GM21390 (cell line): ENCODE data around the gene ZBTB9.

Experiments
- ATAC-seq: cut with Tn5 transposase; IDR thresholded peaks from one replicate; pipeline ENCODE4 v1.9.1; 2021; ENCODE audit not compliant: unreplicated experiment

The ZBTB9 gene, protein sequence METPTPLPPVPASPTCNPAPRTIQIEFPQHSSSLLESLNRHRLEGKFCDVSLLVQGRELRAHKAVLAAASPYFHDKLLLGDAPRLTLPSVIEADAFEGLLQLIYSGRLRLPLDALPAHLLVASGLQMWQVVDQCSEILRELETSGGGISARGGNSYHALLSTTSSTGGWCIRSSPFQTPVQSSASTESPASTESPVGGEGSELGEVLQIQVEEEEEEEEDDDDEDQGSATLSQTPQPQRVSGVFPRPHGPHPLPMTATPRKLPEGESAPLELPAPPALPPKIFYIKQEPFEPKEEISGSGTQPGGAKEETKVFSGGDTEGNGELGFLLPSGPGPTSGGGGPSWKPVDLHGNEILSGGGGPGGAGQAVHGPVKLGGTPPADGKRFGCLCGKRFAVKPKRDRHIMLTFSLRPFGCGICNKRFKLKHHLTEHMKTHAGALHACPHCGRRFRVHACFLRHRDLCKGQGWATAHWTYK

DNA sequence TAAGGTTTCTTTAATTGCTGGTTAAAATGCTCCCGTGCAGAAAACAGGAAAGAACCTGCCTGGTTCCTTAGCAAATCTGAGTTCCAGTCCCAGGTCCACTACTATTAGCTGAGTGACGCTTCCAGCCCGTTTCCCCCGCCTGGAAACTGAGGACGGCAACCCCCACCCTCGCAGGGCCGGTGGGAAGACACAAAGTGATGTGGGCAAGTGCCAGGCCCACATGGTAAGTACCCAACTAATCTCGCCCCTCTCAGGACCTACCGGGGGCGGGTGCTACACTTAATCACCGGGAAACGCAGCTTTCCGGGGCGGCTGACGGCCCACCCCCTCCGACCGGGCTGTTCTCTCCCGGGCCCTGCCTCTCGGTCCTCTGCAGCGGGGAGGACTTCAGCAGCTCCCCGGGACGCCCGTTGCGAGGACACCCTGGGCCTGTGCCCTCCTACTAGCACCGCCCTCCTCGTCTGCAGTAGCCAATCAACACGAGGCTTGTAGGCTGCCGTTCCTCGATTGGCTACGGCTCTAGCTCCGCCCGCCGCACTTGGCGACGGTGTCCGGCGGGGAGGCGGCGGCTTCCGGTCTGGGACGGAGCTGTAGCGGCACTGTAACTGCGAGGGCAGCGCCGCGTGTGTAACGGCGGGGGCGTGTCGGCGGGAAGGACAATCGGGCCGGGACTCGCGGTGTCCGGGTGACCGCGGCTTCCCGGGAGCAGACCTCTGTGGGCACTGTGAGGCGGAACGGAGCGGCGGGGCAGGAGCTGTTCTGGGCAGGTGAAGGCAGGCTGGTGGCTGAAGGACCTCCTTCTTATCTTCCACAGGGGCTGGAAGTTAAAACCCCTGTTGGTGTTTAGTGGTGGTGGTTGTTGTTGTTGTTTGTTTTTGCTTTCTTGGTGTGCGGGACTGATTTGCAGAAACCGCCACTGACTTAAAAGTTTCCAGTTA lies at the start of gene ZBTB9:
Gene ZBTB9, plus strand, starts transcription at position 568 of the 938 bp plus-strand sequence. CDS start 525 bp downstream, outside the sequence.
- peak; percentile 96 for ATAC-seq

DNA sequence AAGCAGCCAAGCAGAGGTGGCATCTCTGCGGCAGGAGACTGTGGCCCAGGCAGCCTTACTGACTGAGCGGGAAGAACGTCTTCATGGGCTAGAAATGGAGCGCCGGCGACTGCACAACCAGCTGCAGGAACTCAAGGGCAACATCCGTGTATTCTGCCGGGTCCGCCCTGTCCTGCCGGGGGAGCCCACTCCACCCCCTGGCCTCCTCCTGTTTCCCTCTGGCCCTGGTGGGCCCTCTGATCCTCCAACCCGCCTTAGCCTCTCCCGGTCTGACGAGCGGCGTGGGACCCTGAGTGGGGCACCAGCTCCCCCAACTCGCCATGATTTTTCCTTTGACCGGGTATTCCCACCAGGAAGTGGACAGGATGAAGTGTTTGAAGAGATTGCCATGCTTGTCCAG lies 49.5 kb upstream of the ZBTB9 start:
- no peak for ATAC-seq

DNA sequence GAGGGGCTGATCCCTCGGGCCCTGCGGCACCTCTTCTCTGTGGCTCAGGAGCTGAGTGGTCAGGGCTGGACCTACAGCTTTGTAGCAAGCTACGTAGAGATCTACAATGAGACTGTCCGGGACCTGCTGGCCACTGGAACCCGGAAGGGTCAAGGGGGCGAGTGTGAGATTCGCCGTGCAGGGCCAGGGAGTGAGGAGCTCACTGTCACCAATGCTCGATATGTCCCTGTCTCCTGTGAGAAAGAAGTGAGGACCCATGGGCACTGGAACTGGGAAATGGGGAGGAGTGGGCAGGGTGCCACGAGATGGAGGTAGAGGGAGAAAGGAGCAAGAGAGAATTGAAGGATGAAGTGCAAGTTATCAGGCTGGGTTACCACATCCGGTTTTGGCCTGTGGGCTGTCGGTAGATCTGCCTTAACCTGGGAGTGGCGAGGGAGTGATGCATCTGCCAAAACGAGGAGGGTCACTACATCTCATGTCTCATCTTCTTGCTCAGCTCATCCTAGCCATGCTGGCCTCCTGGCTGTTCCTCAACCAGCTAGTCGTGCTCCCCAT lies 48.9 kb upstream of the ZBTB9 start:
- ATAC-seq = no peak

DNA sequence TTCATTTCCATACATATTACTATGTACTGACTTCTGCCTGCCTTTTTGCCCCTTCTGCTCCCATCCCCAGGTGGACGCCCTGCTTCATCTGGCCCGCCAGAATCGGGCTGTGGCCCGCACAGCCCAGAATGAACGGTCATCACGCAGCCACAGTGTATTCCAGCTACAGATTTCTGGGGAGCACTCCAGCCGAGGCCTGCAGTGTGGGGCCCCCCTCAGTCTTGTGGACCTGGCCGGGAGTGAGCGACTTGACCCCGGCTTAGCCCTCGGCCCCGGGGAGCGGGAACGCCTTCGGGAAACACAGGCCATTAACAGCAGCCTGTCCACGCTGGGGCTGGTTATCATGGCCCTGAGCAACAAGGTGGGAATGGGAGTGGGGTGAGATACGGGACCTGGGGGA lies 48.2 kb upstream of the ZBTB9 start:
- no peak for ATAC-seq

DNA sequence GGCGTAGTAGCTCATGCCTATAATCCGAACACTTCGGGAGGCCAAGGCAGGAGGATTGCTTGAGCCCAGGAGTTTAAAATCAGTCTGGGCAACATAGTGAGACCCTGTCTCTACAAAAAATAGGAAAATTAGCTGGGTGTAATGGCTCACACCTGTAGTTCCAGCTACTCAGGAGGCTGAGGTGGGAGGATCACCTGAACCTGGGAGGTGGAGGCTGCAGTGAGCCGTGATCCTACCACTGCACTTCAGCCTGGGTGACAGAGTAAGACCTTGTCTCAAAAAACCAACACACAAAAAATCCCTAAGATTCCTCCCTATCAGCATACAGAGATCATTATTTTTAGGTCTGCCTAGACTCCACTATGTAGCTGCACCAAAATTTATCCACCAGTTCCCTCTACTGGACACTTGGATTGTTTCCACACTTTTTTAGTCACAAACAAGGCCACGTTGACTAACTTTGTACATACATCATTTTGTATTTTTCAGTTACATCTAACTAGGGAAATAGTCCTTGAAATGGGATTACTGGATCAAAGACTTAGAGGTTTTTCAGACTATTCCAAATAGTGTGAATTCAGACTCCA lies 47.2 kb upstream of the ZBTB9 start:
- no peak for ATAC-seq

DNA sequence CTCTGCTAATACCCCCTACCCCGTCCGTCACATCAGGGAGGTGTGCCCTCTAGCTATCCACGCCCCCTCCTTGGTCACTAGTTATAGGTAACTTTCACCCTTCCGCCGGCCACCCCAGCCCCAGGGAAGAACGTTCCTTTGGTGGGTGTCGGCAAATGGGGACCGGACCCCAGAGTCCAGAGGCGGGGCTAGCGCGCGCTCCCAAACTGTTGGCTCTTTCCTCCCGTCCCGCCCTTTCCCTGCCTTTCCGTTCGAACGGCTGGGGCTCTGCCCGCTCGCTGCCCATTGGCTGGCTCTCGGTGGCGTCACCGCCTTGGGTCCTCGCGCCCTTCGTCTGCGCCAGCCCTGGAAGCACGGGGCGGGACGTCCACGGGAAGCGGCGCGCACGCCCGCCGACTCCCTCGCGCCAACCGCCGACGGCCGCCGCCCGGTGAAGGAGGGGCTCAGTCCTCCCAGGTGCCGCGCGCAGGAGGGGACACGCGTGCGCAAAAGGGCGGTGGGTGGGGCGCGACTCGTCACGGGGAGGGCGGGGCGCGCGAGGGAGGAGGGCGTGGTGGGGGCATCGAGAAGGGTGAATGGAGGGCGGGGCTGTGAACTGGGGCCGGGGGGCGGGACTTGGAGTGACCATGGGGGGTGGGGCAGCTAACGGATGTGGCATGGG lies 44.2 kb upstream of the ZBTB9 start:
- peak; percentile 75 for ATAC-seq

DNA sequence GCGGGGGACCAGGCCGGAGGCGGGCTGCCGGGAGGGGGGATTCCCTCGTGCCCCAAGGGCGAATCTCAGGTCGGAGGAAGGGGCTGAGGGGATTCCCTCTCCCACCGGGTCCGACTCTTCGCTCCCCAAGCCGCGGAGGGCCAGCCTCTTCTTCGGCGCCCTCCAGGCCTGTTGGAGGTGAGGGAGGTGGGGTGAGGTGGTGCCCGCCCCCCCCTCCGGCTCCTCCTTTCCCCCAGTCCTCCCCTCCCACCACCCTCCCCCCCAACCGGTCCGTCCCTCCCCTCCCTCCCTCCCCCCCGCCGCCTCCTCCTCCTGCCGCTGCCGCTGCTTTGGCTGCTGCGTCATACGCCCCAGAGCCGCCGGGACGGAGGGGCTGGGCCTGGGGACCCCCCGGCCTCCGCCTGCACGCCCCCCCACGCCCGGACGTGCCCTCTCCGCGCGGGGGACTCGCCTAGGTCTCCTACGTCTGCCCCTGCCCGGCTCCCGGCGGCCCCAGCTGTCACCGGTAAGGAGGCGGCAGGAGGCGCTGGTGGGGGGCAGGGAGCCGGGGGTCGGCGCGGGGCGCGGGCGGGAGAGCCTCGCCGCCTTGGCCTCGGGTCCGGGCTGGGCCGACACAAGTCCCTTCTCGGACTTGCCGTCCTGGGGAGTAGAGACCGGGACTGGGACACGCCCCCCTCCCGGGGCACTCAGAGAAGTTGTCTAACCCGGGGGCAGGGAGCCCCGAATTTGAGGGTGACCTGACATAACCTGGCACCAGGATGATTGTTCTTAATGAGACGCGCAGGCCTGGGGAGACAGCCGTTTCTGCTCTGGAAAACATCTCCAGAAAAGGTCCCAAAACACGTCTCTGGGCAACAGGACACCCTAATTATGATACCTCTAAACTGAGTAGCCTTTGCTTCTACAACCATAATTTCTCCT lies 43.4 kb upstream of the ZBTB9 start, which contains the start of gene PHF1:
Gene PHF1, plus strand, starts transcription at position 304 of the 921 bp plus-strand sequence. CDS start 1,250 bp downstream, outside the sequence.
- ATAC-seq = peak; percentile 26

DNA sequence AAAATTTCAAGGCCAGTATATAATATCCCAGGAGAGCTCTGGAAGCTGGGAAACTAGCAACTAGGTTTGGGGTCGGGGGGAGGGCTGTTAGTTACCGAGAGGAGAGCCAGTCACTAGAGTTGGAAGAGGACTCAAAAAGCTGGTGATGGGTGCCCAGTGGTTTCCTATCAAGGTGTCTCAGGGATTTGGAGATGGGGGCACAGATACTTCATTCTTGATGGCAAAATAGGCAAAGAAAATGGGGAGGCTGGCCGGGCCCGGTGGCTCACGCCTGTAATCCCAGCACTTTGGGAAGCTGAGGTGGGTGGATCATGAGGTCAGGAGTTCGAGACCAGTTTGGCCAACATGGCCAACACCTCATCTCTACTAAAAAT lies 42.8 kb upstream of the ZBTB9 start:
- ATAC-seq = no peak

DNA sequence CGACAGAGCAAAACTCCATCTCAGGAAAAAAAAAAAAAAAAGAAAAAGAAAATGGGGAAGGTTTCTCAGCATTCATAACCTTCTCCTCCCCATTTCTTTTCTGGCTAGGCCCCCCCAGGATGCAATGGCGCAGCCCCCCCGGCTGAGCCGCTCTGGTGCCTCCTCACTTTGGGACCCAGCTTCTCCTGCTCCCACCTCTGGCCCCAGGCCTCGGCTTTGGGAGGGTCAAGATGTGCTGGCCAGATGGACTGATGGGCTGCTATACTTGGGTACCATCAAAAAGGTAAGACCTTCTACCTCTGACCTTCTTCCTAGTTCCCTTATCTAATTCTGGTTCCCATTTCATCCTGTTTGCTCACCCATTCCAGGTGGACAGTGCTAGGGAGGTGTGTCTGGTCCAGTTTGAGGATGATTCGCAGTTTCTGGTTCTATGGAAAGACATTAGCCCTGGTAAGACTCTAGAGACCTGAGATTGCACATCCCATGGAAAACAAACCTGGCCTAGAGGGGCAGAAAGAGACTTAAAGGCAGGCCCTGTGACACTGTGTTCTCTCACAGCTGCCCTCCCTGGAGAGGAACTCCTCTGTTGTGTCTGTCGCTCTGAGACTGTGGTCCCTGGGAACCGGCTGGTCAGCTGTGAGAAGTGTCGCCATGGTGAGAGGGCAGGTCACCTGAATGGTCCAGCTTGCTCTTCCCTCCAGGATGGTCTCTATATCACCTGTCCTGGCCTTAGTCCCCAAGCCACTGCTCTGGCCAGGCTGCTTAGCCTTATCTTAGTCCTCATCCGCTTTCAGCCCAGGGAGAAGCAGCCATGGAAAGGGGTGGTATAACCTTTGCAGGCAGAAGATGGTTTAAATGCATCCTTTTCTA lies 42.0 kb upstream of the ZBTB9 start:
- no peak for ATAC-seq

DNA sequence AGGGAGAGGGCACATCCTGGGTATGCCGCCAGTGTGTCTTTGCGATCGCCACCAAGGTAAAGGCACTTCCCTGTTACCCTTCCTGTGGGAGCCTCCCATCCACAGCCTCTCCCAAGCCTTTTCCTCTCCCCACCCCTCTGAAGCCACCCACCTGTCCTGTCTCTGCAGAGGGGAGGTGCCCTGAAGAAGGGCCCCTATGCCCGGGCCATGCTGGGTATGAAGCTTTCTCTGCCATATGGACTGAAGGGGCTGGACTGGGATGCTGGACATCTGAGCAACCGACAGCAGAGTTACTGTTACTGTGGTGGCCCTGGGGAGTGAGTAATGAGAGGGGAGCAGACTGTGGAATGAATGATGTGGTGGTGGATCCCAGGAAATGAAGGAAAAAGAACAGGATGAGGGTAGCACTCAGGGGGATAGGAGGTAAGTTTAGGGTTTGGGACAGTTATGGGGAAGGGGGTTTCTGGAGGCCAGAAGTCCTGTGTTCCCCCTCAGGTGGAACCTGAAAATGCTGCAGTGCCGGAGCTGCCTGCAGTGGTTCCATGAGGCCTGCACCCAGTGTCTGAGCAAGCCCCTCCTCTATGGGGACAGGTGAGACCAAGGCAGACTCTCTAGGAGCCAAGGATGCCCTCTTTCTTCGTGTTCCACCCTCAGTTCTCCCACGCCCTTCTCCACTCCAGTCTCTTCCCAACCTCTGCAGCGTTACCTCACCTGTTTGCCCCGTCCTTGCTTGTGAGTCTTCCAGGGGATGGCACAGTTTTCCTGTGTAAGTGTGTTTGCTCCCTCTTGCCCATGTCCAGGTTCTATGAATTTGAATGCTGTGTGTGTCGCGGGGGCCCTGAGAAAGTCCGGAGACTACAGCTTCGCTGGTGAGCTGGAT lies 40.9 kb upstream of the ZBTB9 start:
- ATAC-seq = no peak

DNA sequence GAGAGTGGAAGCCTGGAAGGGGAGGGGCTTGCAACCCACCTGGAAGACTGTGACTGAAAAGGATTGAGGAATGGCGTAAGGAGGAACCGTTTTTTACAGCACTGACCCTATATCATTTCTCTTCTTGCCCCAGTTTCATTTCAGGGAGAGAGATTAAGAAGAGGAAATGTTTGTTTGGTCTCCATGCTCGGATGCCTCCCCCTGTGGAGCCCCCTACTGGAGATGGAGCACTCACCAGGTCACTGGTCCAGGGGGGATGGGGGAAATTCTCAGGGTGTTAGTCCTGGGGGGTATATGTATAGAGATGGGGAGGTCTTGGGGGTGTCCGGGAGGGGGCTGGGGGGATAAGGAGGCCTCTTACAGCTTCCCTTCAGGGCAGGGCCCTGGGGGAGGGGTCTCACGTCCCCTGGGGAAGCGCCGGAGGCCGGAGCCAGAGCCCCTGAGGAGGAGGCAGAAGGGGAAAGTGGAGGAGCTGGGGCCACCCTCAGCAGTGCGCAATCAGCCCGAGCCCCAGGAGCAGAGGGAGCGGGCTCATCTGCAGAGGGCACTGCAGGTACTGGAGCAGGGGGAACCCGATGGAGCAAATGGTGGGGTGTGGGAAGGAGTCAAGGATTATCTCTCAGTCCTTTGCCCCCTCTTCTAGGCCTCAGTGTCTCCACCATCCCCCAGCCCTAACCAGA lies 39.6 kb upstream of the ZBTB9 start:
- no peak for ATAC-seq

DNA sequence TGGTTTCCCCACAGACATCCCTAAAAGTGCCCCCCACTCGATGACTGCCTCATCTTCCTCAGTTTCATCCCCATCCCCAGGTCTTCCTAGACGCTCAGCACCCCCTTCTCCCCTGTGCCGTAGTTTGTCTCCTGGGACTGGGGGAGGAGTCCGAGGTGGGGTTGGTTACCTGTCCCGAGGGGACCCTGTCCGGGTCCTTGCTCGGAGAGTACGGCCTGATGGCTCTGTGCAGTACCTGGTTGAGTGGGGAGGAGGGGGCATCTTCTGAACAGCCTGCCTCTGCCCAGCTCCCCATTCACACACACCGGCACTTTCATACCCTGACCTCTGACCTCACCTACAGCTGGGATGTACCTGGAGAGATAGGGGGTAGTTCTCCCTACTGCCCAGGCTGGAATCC lies 38.5 kb upstream of the ZBTB9 start:
- ATAC-seq = no peak

DNA sequence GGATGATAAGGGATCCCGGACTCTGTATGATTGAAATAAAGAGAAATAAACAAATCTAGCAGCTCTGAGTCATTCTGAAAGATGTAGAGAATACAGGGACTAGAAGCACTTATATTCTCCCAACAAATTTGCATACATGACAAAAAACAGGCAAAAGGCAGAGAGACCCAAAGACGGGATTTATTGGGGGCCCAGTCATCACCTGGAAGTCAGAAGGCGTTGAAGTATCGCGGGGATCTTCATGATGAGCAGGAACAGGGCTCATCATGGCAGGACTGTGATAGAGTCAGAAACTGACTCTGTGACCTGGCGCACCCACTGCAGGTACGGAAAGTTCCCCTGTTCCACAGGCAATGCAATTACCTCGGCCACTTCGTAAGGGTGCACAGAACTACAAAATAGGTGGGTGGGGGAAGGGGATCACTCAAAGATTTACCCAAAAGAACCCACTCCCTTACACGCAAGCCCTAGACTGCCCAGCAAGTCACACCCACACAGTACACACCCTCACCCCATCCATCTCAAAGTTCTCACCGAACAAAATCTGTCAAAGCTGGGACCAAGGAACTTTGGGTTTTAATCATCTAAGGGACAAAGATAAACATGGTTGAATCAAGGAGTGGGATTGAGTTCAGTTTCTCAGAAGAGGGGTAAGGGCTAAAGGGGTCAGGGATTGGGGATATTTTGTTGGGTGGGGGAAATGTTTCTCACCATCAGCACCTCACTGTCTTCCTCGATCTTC lies 37.8 kb upstream of the ZBTB9 start:
- no peak for ATAC-seq

DNA sequence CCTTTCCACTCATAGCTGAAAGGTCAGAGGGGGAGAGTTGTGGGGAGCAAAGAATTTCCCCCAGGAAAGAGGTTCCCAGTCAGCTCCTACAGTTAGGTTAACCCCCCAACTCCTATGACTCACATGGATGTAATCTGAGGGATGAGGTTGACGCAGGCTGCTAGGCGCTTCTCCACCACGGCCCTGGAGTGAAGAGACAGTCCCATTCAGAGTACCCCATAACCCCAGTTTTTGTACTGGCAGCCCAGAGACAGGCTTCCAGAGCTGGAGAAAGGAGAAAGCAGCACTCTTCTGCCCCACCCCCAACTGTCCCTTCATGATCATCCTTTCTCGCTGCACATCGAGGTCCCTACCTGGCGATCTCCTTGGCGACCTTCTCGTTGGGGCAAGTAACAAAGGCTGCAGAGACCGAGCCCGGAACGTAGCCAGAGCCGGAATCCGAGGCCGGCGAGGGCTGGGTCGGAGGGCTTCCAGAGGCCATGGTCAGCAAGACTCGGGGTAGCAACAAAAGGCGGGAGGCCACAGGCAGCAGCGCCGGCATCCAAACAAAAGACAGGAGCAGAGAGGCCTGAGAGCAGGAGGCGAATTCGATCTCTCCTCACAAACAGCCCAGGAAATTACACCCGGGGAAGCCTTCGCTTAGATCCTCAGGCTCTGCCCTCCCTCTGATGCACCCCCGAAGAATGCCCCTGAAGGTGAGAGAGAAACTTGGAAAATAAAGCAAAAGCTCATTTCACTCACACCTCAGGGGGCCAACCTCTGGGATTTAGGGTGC lies 37.1 kb upstream of the ZBTB9 start:
- ATAC-seq = no peak

DNA sequence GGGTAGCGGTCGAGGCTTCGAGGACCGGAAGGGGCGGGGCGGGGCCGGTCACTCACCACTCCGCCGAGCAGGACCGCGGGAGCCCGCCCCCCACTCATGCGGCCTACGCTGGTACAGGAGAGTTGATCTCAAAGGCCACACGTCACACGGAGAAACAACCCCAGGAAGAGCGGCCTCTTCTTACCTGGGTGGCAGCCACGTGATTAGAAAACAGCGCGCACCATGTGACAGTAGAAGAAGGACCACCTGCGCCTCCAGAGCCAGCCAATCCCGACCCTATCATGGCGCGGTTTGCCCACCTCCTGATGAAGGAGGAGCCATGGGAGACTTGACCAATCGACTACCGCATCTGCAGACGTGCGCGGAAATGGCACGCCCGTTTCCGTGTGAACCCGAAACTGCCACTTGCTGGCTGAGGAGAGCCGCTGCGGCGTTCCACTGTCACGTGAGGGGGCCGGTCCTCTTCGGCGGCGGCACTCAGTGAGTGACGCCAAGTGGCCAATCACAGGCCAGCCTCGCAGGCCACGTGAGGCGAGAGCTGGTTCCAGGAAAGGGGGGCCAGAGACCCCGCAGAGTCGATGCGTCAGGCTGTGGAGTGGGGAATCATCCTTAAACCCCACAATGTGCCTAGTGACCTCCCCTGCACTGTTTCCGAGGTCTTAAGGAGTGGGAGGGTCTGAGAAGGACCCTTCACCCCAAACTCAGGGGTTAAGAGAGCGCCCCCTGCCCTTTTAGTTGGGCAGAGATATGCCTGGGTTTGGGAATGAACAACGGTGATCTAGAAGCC lies 36.3 kb upstream of the ZBTB9 start, which contains the start of gene CUTA:
Gene CUTA, minus strand, starts transcription at position 205 of the 787 bp plus-strand sequence. Its CDS starts 107 bp downstream, at position 98.
- peak; percentile 77 for ATAC-seq
